GM12891 (cell line): ENCODE measurements around the gene KIF4A.

Experiments
- DNase-seq: peaks from one replicate; pipeline ENCODE4 v3.0.0; 2011; ENCODE audit warnings: low spot score; ENCODE audit not compliant: insufficient read length
- FAIRE-seq: peaks from 2 replicates; lab custom pipeline; 2011; peaks lifted over from hg19 to GRCh38; lab: Jason Lieb, UNC
- PAX5 ChIP-seq: IDR thresholded peaks from 2 replicates; pipeline ENCODE4 v1.6.1; 2011; ENCODE audit warnings: low read length, moderate library complexity, mild to moderate bottlenecking; ENCODE audit not compliant: insufficient read depth, severe bottlenecking
- POLR2A ChIP-seq: IDR thresholded peaks from 2 replicates; pipeline ENCODE4 v1.6.1; 2011; ENCODE audit warnings: low read depth, low read length, control low read depth
- POLR2AphosphoS5 ChIP-seq: IDR thresholded peaks from 2 replicates; pipeline ENCODE4 v1.6.1; 2011; ENCODE audit warnings: low read depth, low read length, control low read depth
- POU2F2 ChIP-seq: IDR thresholded peaks from 2 replicates; pipeline ENCODE4 v1.6.1; 2011; ENCODE audit warnings: low read depth, mild to moderate bottlenecking, control low read depth, low read length, moderate library complexity
- SPI1 ChIP-seq: IDR thresholded peaks from 2 replicates; pipeline ENCODE4 v1.6.1; 2011; ENCODE audit warnings: low read depth, low read length, control low read depth
- TAF1 ChIP-seq: IDR thresholded peaks from 2 replicates; pipeline ENCODE4 v1.6.1; 2011; ENCODE audit warnings: low read depth, low read length, control low read depth

KIF4A gene

GRCh38 chrX:70452143-70452733 lies 162.3 kb downstream of the KIF4A start:
- TF ChIP-seq POLR2A (no peak), POLR2AphosphoS5 (no peak), POU2F2 (no peak), TAF1 (no peak), SPI1 (no peak), PAX5 (no peak)
- FAIRE-seq (peak; percentile 91), DNase-seq (no peak)

GRCh38 chrX:70453024-70453618 lies 163.2 kb downstream of the KIF4A start:
- peak; percentile 92 for FAIRE-seq
- no peak for DNase-seq
- TF ChIP-seq TAF1, result no peak
- peak; percentile 83 for TF ChIP-seq SPI1

- TF ChIP-seq SPI1 (no peak), POLR2A (no peak), PAX5 (no peak), TAF1 (no peak), POLR2AphosphoS5 (no peak), POU2F2 (no peak)
- DNase-seq (no peak), FAIRE-seq (peak; percentile 93)
These were observed 164.8 kb downstream of the KIF4A start for GRCh38 chrX:70454441-70455365.

GRCh38 chrX:70455366-70456202 lies 165.7 kb downstream of the KIF4A start:
- DNase-seq (no peak), FAIRE-seq (peak; percentile 26)
- TF ChIP-seq POLR2AphosphoS5 (no peak), TAF1 (no peak), POLR2A (no peak), POU2F2 (no peak), PAX5 (no peak), SPI1 (no peak)

GRCh38 chrX:70456256-70456655 lies 166.4 kb downstream of the KIF4A start:
- FAIRE-seq, result peak; percentile 76
- TF ChIP-seq POLR2A (no peak), PAX5 (no peak), TAF1 (no peak)
- DNase-seq, result no peak

- DNase-seq (no peak), FAIRE-seq (no peak)
- TF ChIP-seq TAF1 (no peak), POU2F2 (no peak), SPI1 (no peak), POLR2AphosphoS5 (no peak), POLR2A (no peak), PAX5 (no peak)
These were observed 171.1 kb downstream of the KIF4A start for GRCh38 chrX:70461026-70461425.

- TF ChIP-seq TAF1 (no peak), POLR2AphosphoS5 (no peak), POLR2A (no peak), PAX5 (no peak), SPI1 (no peak), POU2F2 (no peak)
- no peak for DNase-seq
- FAIRE-seq, result no peak
These were observed 174.1 kb downstream of the KIF4A start for GRCh38 chrX:70464051-70464450.

GRCh38 chrX:70466968-70467367 lies 177.1 kb downstream of the KIF4A start:
- TF ChIP-seq SPI1, result no peak
- no peak for TF ChIP-seq POU2F2
- TF ChIP-seq PAX5, result no peak
- TF ChIP-seq POLR2AphosphoS5, result no peak
- TF ChIP-seq TAF1, result no peak
- TF ChIP-seq POLR2A, result no peak
- no peak for FAIRE-seq
- DNase-seq, result no peak

- DNase-seq, result no peak
- TF ChIP-seq PAX5 (no peak), POLR2AphosphoS5 (no peak), POLR2A (no peak), TAF1 (no peak), POU2F2 (no peak), SPI1 (no peak)
- no peak for FAIRE-seq
These were observed 178.8 kb downstream of the KIF4A start for GRCh38 chrX:70468709-70469108.
